ENCODE results near the gene RTTN. TPM values are rescaled to one million over a fixed set of nuclear protein-coding genes. Genes with fewer than 3 reads are reported as not detected.

The RTTN gene
- total RNA-seq, 1 experiment from 2014 or later = 16.9 TPM

DNA sequence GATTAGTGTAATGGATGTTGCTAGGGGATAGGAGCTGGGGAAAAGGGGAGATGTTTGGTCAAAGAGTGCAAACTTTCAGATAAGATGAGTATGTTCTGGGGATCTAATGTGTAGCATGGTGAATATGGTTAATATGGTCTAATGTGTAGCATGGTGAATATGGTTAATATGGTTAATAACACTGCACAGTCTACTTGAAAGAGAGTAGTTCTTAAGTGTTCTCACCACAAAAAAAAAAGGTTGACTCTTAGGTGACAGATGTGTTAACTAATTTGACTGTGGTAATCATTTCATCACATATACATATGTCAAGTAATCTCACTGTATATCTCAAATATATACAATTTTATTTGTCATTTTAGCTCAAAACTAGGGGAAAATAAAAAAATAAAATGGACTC is 136.5 kb downstream of the RTTN start:
- BruUV-seq (replicated peaks) = no TSS peak
- TF ChIP-seq REST (IDR thresholded peaks at IDR 0.05; ENCODE audit: insufficient read depth in 1 of 2, low read depth in 2 of 2, low read length in 1 of 2) = no peak
- TF ChIP-seq, protein P1, sequence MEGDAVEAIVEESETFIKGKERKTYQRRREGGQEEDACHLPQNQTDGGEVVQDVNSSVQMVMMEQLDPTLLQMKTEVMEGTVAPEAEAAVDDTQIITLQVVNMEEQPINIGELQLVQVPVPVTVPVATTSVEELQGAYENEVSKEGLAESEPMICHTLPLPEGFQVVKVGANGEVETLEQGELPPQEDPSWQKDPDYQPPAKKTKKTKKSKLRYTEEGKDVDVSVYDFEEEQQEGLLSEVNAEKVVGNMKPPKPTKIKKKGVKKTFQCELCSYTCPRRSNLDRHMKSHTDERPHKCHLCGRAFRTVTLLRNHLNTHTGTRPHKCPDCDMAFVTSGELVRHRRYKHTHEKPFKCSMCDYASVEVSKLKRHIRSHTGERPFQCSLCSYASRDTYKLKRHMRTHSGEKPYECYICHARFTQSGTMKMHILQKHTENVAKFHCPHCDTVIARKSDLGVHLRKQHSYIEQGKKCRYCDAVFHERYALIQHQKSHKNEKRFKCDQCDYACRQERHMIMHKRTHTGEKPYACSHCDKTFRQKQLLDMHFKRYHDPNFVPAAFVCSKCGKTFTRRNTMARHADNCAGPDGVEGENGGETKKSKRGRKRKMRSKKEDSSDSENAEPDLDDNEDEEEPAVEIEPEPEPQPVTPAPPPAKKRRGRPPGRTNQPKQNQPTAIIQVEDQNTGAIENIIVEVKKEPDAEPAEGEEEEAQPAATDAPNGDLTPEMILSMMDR (IDR thresholded peaks at IDR 0.05) = no peak
- TF ChIP-seq TCF7L2 (IDR thresholded peaks at IDR 0.05; ENCODE audit: low read depth, low read length) = no peak
- TF ChIP-seq POLR2AphosphoS5 (IDR thresholded peaks at IDR 0.05; ENCODE audit: low read depth, low read length) = no peak
- no peak for TF ChIP-seq SIN3A (IDR thresholded peaks at IDR 0.05; ENCODE audit: borderline replicate concordance, insufficient read depth, low read depth, low read length)

DNA sequence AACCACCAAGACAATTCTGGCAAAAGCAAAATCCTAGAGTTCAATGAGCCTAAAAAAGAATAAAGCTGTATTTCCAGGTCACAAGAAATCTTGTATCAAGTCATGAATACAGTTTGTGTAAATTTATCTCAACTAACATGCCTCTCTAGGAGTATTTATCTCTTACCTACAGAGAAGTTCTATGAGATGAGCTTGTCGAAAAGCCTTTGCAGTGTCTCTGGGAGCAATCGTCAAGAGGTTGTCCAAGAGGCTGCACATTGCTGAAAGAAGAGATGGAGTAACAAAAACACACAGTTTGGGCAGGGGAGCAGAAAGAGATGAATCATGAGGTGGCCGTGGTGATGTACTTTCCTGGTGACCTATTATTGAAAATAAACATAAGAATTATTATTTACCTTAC is 145.8 kb downstream of the RTTN start:
- Histone ChIP-seq H3K4me1 (ENCODE audit: control insufficient read depth, insufficient read depth, low read length) (no peaks in the 10 kb centered on the region), H3K27ac (ENCODE audit: low read length) (no peak overlapping the region), H3K9me3 (ENCODE audit: control insufficient read depth, insufficient read depth, low read depth, low read length) (no peaks in the 10 kb centered on the region), H3K36me3 (ENCODE audit: control insufficient read depth, insufficient read depth, low read length) (no peaks in the 10 kb centered on the region; the same call in 1 of the 2 replicates), H3K27me3 (ENCODE audit: control insufficient read depth, insufficient read depth, low read length) (no peaks in the 10 kb centered on the region), H3K4me3 (ENCODE audit: low read depth in 2 of 2, low read length in 2 of 2) (no peak overlapping the region)
- intact Hi-C loops (cut with micrococcal nuclease; ENCODE audit: unreplicated experiment) = no loop called here
- TF ChIP-seq TCF7L2 (IDR thresholded peaks at IDR 0.05; ENCODE audit: low read depth, low read length) (no peak), REST (IDR thresholded peaks at IDR 0.05; ENCODE audit: insufficient read depth in 1 of 2, low read depth in 2 of 2, low read length in 1 of 2) (no peak), POLR2AphosphoS5 (IDR thresholded peaks at IDR 0.05; ENCODE audit: low read depth, low read length) (no peak), SIN3A (IDR thresholded peaks at IDR 0.05; ENCODE audit: borderline replicate concordance, insufficient read depth, low read depth, low read length) (no peak)
- TF ChIP-seq, protein P1 (IDR thresholded peaks at IDR 0.05) = no peak
- CTCF ChIA-PET = no interaction called here
- in situ Hi-C loops (cut with HindIII; ENCODE audit: low pct_unique_long_range_greater_than_20kb, low sequenced_read_pairs) = no loop called here
- ATAC-seq (no peak), DNase-seq (ENCODE audit: low read depth, low spot score) (no peak)
- no TSS peak for BruUV-seq (replicated peaks)
- POLR2A ChIA-PET = no interaction called here

More for the DNA sequence above, 136.5 kb downstream of the RTTN start:
- ATAC-seq = no peak
- intact Hi-C loops (cut with micrococcal nuclease; ENCODE audit: unreplicated experiment) (no loop called here), in situ Hi-C loops (cut with HindIII; ENCODE audit: low pct_unique_long_range_greater_than_20kb, low sequenced_read_pairs) (no loop called here)
- no peak for DNase-seq (ENCODE audit: low read depth, low spot score)
- no peaks in the 10 kb centered on the region for H3K27me3 ChIP-seq (ENCODE audit: control insufficient read depth, insufficient read depth, low read length)
- H3K4me3 ChIP-seq (ENCODE audit: low read depth in 2 of 2, low read length in 2 of 2) = no peak overlapping the region
- no peak overlapping the region for H3K27ac ChIP-seq (ENCODE audit: low read length)
- no peaks in the 10 kb centered on the region; the same call in 1 of the 2 replicates for H3K36me3 ChIP-seq (ENCODE audit: control insufficient read depth, insufficient read depth, low read length)
- H3K4me1 ChIP-seq (ENCODE audit: control insufficient read depth, insufficient read depth, low read length) = no peaks in the 10 kb centered on the region
- no peaks in the 10 kb centered on the region for H3K9me3 ChIP-seq (ENCODE audit: control insufficient read depth, insufficient read depth, low read depth, low read length)
- POLR2A ChIA-PET = no interaction called here
- CTCF ChIA-PET = no interaction called here
